HepG2 (cell line): Measurements from ENCODE around the gene CD24. TPM values are rescaled to one million over a fixed set of nuclear protein-coding genes. Genes with fewer than 3 reads are reported as not detected.
A peak's percentile ranks its signal among the peaks of the same experiment; 100 is the strongest.

Source experiments
- ADNP ChIP-seq: sonication (generic); formaldehyde crosslinking; IDR thresholded peaks from 2 replicates; pipeline ENCODE4 v1.4.0; 2020; ENCODE audit warnings: missing genetic modification reagents
- BRCA1 ChIP-seq: sonication (generic); formaldehyde crosslinking; IDR thresholded peaks from 2 replicates; pipeline ENCODE4 v1.4.0; 2020; ENCODE audit warnings: missing genetic modification reagents
- CHD4 ChIP-seq: fragments of 200-600 bp; sonication (generic); IDR thresholded peaks from 2 replicates; pipeline ENCODE4 v1.7.0; 2017; ENCODE audit warnings: mild to moderate bottlenecking, low read length, borderline replicate concordance
- EEA1 ChIP-seq: sonication (generic); formaldehyde crosslinking; IDR thresholded peaks from 2 replicates; pipeline ENCODE4 v1.5.1; 2020; ENCODE audit warnings: mild to moderate bottlenecking, missing genetic modification reagents, borderline replicate concordance
- EHMT2 ChIP-seq: fragments of 200-600 bp; sonication (generic); IDR thresholded peaks from 2 replicates; pipeline ENCODE4 v1.7.0; 2017; ENCODE audit warnings: antibody characterized with exemption, low read depth, low read length, borderline replicate concordance
- ELF4 ChIP-seq: sonication (generic); formaldehyde crosslinking; IDR thresholded peaks from 2 replicates; pipeline ENCODE4 v1.5.0; 2020; ENCODE audit warnings: missing genetic modification reagents, mild to moderate bottlenecking, moderate library complexity, borderline replicate concordance
- KAT7 ChIP-seq: IDR thresholded peaks from 2 replicates; pipeline ENCODE4 v1.6.1; 2018; ENCODE audit warnings: borderline replicate concordance, missing compliant biosample characterization
- KDM2A ChIP-seq: sonication (generic); formaldehyde crosslinking; IDR thresholded peaks from 2 replicates; pipeline ENCODE4 v1.4.0; 2020; ENCODE audit warnings: low read depth, missing genetic modification reagents, borderline replicate concordance
- NR2C2 ChIP-seq: sonication (generic); formaldehyde crosslinking; IDR thresholded peaks from 2 replicates; pipeline ENCODE4 v1.4.0; 2020; ENCODE audit warnings: missing genetic modification reagents, mild to moderate bottlenecking, moderate library complexity, borderline replicate concordance
- PRDM10 ChIP-seq: sonication (generic); formaldehyde crosslinking; IDR thresholded peaks from 2 replicates; pipeline ENCODE4 v1.4.0; 2020; ENCODE audit warnings: low read depth, missing genetic modification reagents
- SKIL ChIP-seq: sonication (generic); formaldehyde crosslinking; IDR thresholded peaks from 2 replicates; pipeline ENCODE4 v1.8.0; 2022; ENCODE audit warnings: missing genetic modification reagents, mild to moderate bottlenecking, moderate library complexity, borderline replicate concordance
- ZBTB49 ChIP-seq: sonication (generic); formaldehyde crosslinking; IDR thresholded peaks from 2 replicates; pipeline ENCODE4 v1.4.0; 2020; ENCODE audit warnings: missing genetic modification reagents, borderline replicate concordance
- ZNF354B ChIP-seq: sonication (generic); formaldehyde crosslinking; IDR thresholded peaks from 2 replicates; pipeline ENCODE4 v1.8.0; 2022; ENCODE audit warnings: mild to moderate bottlenecking, missing genetic modification reagents
- ZNF510 ChIP-seq: sonication (generic); formaldehyde crosslinking; IDR thresholded peaks from 2 replicates; pipeline ENCODE4 v1.4.0; 2020; ENCODE audit warnings: low read depth, mild to moderate bottlenecking, missing genetic modification reagents
- ZNF609 ChIP-seq: sonication (generic); formaldehyde crosslinking; IDR thresholded peaks from 2 replicates; pipeline ENCODE4 v1.4.0; 2020; ENCODE audit warnings: mild to moderate bottlenecking, missing genetic modification reagents, borderline replicate concordance
- ZNF766 ChIP-seq: sonication (generic); formaldehyde crosslinking; IDR thresholded peaks from 2 replicates; pipeline ENCODE4 v1.5.0; 2020; ENCODE audit warnings: missing genetic modification reagents, borderline replicate concordance
- polyA plus RNA-seq, 8 experiments: library from polyadenylated mRNA; depleted of rRNA in 3 of 8; stranded (reverse) in 7 of 8; unstranded in 1 of 8; fragments of >200 nt; fragmentation: Illumina TruSeq in 4 of 8; extraction: Trizol in 4 of 8; gene quantifications; 2 replicates each; pipeline versions ENCODE4 v1.2.1 to v1.2.3, GENCODE V29; 2011 to 2016; ENCODE audit warnings: low read depth in 4 of 8, missing spikeins in 1 of 8, mixed read lengths in 1 of 8; ENCODE audit not compliant: insufficient read depth in 1 of 8
- total RNA-seq, 5 experiments: library from RNA; depleted of rRNA; stranded (reverse); fragments of >200 nt; fragmentation: Illumina TruSeq; extraction: Trizol; gene quantifications; 2 replicates each; pipeline ENCODE4 v1.2.3, GENCODE V29; 2016; ENCODE audit warnings: low read depth in 1 of 5

Gene CD24
- total and polyA plus RNA-seq, 2 of the 13 experiments (the other 11 are each of a cell fraction or from before 2014, with no cell fraction given) = 11.3 to 30.5 TPM

GRCh38 chr6:106995640-106996039 is 21.1 kb upstream of the CD24 start (continued):
- TF ChIP-seq ELF4 (CRISPR knock-in tag) (no peak), EEA1 (CRISPR knock-in tag) (no peak), CHD4 (no peak), ZNF766 (CRISPR knock-in tag) (no peak), NR2C2 (no peak), EHMT2 (no peak), ZBTB49 (CRISPR knock-in tag) (no peak), BRCA1 (CRISPR knock-in tag) (no peak), ZNF609 (CRISPR knock-in tag) (peak; percentile 45; the same call in 1 of the 2 replicates), PRDM10 (CRISPR knock-in tag) (no peak), ZNF510 (CRISPR knock-in tag) (no peak), KDM2A (CRISPR knock-in tag) (no peak), ZNF354B (CRISPR knock-in tag) (no peak), ADNP (CRISPR knock-in tag) (0 out of 2 replicates have a peak, but pooled peaks have one; percentile 14), KAT7 (CRISPR knock-in tag) (no peak), SKIL (CRISPR knock-in tag) (no peak)
